NCI-H446 (cell line): Measurements from ENCODE around the gene MICAL3.

ENCODE experiments used
- DNase-seq, 2 experiments: peaks; one replicate each; lab custom pipeline; 2025; lab: John Stamatoyannopoulos, UW

The MICAL3 gene

DNA sequence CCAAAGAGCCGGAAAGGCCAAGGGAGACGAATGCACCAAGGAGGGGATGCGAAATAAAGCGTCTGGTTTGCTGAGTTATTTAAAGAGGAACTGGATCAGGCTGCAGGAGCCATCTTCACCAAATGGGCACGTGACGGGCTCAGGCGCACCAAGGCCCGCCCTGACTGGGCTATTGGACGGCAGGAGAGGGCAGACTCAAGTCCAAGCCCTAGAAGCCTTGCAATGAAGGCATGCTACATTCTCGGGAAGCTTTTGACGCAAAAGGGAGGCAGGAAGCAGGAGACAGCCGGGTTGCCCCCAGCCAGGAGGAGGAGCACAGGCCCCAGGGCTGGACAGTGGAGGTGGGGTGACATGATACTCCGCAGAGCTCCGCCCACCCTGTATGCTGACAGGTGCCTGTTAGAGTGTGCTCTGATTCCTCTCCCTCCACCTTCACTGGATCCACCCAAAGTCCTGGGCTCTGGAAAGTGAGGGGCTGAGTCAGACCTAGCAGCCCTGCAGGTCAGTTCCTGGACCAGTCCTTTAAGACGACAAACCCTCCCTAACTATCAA, 208.6 kb downstream of the MICAL3 start:
- DNase-seq, result no peak

DNA sequence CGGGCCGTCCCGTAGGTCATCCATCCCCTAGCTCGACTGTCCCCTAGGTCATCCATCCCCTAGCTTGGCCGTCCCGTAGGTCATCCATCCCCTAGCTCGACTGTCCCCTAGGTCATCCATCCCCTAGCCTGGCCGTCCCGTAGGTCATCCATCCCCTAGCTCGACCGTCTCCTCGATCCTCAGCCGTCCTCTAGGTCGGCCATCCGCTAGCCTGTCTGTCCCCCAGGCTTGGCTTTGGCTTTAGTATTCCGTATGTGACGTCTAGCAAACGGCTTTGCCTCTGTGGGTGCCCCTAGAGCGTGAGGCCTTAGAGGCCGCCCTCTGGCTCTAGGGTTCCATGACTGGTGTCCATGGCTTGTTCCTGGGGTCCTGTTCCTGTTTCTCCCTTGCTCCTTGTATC, 209.5 kb downstream of the MICAL3 start:
- DNase-seq, result no peak

DNA sequence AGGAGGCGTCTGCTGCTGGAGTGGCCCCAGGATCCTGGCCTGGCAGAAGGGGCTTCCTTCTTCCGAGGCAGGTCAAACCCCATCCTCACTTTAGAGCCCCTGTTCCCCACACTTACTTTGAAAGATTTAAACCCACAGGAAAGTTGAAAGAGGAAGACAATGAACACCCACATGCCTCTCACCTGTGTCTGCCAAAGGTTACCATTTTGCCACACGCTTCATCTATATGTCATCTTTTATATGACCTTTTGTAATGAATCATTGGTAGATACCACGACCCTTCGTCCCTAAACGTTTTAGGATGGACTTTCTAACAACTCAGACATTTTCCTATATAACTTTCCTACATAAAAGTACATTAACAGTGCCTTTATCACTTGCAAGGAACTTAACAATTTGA, 210.3 kb downstream of the MICAL3 start:
- DNase-seq, result no peak

DNA sequence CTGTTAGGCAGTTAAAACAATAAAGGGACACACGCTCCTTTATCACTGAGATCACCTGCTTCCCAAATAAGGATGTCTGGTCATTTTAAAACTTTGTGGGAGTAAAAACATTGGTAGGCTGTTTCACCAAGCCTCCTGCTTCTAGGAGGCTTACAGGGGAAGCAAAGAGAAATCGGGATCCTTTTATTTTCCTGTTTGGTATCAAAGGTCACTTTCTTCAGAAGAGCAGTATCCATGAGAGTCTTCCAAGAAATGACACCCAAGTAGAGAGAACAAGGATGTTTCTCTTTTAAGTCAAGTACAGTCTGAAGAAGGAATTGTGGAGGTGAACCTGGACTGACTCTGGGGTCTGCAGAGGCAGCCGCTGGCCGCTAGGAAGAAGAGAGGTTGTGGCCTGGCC, 213.2 kb downstream of the MICAL3 start:
- no peak for DNase-seq

DNA sequence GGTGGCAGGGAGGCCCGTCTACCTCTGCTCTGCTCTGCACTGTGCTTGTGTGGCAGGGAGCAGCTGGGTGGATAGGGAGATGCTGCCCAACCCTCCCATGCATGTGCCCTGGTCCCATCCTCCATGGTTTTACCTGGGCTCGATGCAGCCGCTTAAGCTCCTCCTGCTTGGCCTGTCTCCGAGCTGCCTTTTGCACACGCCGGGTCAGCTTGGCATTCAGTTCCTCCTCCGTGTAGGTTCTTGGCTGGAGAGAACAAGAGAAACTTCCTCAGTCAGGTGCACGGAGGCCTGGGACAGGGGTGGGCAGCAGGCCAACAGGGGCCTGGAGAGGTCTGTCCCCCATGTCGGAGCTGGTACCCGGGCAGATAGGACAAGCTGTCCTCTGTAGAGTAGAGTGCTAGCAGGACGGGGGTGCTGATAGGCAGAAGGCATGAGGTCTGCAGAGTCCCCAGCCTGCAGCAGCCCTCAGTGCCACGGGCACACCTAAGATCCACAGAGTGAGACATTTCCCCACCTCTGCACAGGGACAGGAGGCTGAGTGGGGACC, 213.7 kb downstream of the MICAL3 start:
- no peak for DNase-seq

DNA sequence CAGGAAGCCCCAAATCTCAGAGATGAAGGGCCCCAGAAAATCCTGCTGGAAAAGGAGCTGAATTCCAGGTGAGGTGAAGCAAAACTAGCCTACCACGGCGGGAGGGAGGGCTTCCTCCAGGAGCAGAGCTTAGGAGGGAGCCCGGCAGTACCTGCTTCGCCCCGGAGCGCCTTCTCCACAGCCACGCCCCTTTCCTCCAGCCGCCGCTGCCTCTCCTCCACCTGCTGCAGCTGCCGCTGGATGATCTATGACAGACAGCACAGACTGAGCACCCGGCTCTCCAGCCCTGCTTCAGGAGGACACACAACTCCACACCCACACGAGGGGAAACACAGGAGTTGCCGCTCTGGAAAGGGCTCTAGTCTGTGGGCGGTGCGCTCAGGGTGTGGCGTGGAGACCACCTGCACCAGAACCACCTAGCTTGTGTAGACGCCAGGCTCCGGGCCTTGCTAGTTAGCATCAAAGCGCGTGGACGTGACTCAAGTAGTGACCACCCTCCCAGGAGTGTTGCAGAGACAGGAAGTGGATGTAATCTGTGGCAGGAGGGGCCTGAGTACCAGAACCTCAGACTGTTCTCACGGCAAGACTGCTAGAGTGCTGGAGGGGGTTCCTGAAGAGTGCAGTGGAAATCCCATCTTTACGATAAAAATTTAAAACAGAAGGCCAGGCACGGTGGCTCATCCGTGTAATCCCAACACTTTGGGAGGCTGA, 215.5 kb downstream of the MICAL3 start:
- no peak for DNase-seq

DNA sequence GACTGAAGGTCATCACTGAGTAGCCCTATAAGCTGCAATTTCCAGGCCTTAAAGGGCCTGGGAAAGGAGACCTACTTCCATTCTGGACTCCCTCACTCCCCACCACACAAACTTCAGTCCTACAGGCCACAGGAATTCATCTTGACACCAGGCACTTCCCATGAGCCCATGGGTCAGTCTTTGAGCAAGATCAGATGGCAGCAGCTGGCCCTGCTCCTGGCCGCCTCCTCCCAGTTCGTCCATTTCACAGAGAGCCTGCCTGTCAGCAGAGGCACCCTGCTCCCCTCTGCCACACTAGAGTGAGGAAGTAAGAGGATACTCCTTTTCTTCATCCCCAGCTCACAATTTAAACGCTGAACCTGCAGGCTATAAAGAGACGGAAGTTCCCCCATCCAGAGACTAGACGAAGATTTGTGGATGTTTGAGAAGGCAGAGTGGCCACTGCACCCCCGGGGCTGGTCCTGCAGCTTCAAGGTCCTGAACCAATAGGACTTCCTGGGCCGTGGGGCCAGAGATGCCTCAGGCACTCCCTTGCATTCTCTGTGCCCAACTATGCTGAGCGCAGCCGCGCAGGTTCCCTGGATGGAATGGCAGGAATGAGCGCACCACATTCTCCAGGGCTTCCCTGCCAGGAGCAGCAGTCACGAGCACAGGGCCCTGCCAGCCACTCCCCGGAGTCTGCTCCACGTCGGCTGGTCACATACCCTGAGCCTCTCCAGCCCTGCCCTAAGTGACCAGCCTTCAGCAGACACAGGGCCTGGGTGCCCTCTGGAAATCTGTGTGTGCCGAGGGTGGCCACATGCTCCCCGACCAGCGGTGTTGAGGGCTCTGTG, 216.6 kb downstream of the MICAL3 start:
- no peak for DNase-seq

DNA sequence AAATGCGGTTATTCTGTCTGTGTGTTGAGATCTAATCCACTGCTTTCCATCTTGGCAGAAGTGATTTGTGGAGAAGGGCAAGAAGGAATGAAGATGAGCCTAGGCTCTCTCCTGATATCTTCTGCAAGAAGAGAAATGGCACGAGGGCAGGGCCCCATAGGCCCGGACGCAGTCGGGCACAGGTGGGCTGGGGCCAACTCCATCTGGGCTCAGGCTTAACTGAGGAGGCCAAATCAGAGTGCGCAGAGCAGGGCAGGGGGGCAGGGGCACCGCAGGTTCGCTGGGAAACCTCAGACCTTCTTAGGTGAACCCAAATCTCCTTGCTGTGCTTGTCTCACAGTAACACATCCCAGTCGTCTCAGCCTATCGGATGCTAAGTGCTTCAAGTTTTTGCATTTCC, 217.3 kb downstream of the MICAL3 start:
- no peak for DNase-seq

DNA sequence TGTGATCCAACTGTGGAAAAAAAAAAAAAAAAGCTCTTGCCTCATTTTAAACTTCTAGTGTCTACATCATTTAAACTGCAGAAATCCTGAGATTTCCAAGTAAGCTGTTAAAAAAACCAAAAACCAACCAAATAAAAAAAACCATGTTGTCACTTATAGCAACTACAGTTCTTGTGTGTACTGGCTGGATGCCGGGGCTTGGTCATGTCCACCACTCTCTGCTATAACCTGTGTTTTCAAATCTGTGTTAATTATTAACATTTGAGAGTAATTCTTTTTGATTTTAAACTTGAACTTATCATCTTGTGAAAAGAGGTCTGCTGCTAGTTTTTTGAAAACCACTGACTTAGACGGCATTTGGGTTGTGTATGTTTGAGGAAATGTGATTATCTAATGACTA, 217.9 kb downstream of the MICAL3 start:
- no peak for DNase-seq

DNA sequence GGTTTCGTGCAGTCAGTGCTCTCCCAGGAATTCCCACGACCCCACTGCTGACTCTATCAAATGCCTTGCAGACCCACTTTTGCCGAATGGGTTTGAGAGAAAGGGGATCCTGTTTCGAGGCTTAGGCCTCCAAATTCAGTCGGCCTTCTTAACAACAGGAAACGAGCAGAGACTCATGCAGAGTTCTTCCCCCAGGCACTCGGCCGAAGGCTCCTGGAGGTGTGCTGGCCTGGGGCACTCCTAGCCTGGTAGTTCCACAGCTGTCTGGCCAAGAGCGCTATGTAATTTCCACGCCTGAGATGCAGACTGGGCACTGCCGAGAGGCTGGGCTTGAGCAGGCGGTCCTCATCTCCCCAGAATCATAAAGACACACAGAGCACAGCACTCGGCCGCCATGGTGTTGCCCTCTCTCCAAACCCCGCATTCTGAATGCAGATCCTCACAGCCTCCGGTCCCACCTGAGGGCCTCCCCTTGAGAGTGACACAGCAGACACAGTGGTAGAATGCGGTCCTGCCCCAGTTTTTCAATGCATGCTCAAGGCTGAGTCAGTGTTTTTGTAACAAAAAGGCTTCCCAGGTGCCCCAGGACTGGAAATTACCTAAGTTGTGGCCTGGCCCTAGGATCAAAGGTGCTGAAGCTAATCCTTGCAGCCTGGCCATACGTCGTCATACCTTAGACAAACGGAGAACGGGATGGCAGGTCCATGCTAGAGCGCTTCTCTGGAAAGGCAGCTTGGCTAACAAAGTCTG, 219.9 kb downstream of the MICAL3 start:
- DNase-seq, result no peak

DNA sequence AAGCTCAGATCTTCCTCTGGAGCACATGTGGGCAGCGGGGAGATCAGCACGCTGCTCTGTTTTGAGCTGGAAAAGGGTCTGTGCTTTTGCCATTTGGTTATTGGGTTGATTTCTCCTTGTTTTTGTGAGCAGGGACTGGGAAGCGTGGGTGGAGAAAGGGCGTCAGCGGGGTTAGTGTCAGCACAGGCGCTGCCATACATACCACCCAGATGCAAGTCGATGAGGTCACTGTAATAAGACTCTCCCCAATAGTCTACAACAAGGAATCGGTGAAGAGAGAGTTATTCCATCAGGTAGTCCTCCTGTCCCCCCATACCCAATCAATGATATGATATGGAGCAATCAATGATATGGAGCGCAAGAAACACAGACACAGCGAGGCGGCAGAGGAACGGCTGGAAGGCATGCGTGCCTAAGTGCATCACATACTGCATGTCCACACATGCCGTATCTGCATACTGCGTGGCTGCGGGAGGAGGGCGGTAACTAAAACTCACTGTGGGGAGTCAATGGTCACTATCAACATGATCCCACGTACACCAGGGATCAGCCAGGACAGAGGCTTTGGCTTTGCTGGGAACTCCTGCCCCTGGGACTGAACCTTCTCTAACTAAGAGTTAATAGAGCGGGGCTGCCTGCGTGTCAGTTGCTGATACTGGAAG, 220.6 kb downstream of the MICAL3 start:
- no peak for DNase-seq

DNA sequence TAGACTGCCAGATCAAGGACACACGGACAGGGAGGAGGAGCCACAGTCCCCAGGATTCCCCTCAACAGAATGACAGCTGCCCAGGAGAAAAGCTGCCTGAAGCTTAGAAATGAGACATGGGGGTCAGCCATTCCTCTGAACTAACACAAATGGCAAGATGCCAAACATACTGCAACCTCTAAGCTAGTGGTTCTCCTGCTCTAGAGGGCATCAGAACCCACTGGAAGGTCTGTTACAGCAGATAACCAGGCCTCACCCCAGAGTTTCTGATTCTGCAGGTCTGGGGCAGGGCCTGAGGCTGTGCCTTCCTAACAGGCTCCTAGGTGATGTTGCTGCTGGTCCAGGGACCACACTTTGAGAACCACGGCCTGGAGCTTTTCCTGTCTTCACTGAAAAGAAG, 221.5 kb downstream of the MICAL3 start:
- DNase-seq, result no peak

DNA sequence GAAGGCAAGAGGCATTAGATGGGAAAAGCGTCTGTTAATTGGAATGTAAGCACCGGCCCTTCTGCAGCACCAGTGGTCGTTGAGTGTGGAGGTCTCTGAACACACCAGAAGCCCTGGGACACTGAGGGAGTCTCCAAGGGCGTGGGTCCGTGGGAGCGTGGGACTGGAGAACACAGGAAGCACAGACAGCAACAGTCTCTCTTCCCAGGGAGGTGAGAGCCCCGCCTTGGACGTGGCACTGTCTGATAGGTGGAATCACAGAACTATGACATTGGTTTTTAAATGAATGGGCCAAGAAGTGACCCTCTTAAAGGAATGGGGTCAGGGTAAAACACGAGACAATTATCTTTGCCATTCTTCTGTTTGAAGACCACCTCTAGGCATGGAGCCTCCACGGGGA, 221.9 kb downstream of the MICAL3 start:
- DNase-seq, result no peak

DNA sequence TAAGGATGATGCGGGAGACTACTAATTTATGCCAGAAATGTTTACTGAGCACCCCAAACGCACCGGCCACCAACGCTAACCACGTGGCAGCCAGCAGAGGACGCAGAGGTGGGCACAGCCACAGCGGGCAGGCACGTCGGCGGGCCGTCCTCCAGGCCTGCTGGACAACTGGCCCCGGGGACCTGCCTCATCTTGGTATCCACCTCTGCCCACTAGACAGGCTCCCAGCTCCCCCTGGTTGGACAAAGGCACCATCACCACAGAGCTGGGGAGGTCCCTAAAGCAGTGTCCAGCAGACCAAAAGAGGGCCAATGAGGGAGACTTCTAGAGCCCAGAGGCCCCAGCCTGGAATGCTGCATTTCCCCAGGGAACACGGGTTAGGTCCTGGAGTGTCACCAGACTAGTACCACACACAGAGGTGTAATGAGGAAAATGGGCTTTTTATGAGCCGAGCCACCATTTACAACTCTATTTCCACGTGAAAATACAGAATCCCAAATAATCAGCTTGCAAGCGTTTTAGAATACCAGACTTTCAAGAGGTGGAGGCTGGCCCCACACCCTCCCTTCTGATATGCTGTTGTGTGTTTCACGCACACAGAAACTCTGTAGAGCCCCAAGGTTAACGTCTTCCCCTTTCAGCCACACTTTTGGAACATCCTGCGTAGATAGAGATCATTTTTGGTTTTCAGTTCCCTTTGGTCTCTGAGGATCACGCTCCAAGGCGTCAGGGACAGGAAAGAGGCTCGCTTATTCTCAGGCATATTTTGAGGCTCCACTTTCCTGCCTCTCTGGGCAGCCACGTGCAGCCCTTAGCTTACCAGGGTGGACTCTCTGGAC, 226.4 kb downstream of the MICAL3 start:
- no peak for DNase-seq

DNA sequence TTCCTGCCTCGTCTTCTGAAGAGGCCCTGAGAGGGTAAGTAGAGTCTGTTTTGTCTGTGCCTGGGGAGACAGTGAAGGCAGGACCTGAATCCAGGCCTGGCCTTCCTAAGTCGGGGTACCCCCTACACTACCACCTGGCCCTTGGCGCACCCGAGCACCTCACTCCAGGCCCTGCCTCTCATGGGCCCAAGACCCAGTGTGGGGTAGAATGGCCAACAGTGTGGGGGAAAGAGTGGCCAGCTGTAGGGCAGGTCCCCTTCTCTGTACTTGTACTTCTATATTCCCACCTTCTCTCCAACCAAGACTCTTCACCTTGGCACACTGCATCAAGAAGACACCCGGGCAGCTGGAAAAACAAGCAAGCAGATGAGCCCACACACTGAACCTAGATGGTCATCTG, 227.7 kb downstream of the MICAL3 start:
- no peak for DNase-seq

DNA sequence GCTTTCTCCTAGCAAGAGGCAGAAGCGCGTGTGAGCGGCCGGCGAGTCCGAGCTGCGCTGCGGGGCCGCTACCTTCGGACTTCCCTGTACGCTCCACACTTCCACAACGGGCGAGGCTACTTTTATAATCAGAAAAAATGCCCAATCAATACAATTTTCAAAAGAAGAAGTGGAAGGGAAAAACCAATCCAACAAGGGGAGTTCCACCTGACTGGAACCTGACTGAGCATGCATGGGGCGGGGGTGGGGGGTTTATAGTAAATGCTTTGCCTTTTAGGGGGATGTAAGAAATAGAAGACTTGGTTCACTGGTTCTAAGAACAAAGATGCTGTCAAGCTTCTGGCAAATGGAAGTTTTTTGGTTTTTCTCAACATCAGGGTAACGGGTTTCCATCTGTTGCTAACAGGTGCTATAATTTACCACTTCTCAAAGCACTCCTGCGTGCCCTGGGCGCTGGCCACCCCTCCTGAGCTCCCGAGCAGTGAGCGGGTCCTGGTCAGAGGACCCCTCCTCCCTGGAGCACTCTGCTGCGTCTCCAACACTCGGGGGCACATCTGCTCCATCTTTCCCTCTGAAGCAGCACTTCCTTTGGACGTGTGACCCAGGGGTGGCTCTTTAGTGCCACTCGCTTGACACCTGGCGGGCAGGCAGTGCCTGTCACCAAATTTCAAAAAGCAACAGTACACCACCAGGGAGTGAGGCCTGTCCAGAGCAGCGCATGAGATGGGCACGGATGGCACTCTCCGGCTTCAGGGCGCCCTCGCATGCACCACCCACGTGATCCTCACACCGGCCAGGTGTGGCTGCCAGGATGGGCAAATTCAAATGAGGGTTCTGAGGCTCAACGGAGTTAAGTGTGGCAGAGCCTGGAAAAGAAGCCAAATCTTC, 228.5 kb downstream of the MICAL3 start:
- no peak for DNase-seq

DNA sequence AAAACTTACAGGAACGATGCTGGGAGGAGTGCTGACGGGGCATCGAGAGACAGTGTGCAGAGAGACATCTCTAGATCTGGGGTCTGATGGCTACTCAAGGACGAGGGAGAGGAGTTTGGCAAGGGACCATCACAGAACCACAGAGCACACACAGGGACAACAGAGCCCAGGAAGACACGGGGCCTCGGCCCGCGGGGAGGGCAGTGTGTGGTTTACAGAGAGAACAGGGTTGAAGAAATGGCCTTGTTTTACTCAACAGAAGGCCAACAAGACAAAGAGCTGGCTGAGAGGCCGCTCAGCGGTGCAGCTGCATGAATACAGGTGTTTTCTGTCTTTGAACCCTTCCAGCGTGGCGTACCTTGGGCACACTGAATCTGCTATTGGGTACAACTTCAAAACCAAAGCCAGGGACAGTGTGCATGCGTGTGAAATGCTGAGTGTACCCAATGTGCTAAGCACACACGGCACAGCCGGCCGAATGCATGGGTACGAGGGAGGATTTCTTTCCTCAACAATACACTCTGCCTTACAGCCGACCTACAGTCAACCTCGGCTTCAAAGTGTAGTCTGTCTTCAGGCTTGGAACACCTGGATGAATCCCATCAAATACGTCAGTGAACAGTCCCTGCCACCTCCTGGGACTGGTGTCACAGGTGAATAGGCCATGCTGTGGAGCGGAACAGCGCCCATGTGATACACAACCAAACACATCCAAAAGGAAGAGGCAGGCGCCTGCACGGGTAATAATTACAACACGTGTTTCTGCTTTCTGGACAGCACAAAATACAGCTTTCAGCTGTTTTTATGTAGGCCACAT, 229.4 kb downstream of the MICAL3 start:
- DNase-seq, result no peak

DNA sequence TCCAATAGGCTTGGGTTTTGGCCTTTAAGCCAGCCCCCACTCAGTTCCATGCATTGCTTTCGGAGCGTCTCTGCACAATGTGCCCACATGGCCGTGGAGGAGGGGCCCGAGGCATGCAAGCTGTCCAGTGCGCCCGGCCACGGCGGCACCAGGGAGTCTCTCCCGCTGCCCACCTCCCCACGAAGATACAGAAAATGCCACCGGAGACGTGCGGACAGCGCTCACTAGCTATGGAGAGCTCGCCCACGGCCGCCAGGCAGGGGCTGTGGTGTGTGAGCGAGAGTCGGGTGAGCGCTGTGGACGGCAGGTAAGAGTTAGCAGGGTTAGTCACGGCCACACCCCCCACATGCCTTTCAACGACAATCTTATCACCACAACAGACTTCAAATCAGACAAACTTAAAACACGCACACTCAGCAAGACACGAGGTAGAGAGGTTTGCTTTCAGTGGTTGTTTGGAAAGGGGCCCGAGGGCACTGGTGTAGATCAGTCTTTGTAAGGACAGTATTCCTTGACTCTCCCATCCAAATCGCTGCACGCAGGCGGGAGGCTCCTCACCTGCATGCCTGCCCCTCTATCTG, 231.4 kb downstream of the MICAL3 start:
- no peak for DNase-seq

DNA sequence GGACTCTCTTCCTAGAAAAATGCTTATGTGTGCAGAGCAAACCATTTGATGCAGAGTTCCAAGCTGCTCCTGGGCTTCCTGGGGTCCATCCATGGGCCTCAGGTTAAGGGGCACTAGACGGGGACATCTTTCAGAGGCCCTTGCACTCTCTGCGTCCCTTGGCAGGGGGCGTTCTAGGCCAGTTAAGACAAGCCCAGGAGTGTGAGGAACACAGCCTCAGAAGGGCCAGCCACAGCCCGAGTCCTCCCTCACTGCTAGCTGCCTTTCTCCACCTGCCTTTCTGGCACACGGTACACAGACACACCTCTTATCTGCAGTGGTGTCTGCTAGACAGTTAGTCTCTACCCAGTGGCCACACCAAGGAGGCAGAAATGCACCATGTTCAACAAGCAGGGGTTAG, 232.1 kb downstream of the MICAL3 start:
- no peak for DNase-seq
